NAMALWA (cell line): ENCODE data around the gene ITGA3.
"Not testable (repeated sequence)": the region's sequence is repeated elsewhere in the genome, so short reads cannot be mapped to it uniquely, and the experiment has no call there.

Experiments used
- DNase-seq: peaks from one replicate; pipeline ENCODE4 v3.0.0-alpha.2; 2015; ENCODE audit warnings: low spot score

The ITGA3 gene

GRCh38 chr17:50035421-50035879 is 20.5 kb upstream of the ITGA3 start:
- DNase-seq = no peak

DNA sequence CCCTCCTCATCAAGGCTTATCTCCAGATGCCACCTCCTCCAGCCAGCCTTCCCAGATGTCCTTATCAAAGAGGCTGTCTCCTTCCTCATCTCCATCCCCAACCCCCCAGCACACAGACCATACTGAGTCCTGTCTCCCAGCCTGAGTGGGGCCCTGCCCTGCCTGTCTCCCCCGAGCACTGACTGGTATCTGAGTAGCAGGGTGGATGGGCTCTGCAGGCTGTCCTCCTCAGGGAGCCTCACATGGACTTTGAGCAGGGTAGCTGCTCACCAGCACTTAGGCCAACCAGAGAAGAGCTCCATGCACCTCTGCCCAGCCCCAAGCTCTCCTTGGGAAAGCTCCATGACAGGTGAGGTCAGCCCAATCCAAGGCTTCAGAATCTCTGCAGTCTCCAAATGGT is 20.0 kb upstream of the ITGA3 start:
- DNase-seq = no peak

- DNase-seq = no peak
These were observed 19.3 kb upstream of the ITGA3 start for GRCh38 chr17:50036455-50037261.

DNA sequence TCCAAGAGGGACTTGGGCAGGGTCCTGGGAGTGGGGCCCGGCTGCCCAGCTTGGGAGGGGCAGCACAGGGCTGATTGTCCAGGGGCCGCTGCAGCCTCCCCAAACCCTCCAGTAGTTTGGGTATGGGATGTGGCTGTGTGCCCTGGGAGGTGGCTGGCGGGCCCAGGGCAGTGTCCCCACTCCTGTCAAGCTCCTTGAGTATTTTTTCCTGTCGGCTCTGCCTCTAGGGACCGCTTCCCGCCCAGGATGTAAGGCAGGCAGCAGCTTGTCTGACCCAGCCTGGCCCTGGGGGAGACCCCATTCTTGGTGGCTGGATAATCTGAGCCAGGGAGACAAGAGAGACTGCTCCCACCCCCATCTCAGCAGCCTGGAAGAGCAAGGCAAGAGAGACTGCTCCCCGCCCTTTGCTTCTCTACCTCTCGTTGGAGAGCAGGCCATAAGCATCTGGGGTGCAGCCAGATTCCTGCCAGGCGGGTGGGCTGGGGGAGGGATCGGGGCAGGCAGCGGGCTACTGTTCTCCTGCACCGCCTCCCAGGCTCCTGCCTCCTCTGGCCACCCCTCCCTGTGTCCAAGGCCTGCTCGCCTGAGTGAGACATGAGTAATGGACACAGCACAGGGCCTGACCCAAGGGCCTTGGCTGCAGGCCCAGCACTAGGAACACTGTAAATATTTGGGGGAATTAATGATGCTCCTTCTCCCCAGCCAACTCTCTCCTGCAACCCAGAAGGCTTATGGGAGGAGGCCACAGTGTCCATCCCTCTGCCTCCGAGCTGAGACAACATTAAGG is 18.4 kb upstream of the ITGA3 start:
- DNase-seq = no peak

- no peak for DNase-seq
These were observed 16.9 kb upstream of the ITGA3 start for GRCh38 chr17:50039058-50039457.

DNA sequence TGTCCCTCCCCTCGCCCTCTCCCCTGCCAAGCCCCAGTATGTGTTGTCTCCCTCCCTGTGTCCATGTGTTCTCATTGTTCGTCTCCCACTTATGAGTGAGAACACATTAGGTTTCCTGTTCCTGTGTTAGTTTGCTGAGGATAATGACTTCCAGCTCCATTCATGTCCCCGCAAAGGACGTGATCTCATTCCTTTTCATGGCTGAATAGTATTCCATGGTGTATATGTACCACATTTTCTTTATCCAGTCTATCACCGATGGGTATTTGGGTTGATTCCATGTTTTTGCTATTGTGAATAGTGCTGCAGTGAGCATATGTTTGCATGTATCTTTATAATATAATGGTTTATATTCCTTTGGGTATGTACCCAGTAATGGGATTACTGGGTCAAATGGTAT is 15.4 kb upstream of the ITGA3 start:
- DNase-seq = not testable (repeated sequence)

DNA sequence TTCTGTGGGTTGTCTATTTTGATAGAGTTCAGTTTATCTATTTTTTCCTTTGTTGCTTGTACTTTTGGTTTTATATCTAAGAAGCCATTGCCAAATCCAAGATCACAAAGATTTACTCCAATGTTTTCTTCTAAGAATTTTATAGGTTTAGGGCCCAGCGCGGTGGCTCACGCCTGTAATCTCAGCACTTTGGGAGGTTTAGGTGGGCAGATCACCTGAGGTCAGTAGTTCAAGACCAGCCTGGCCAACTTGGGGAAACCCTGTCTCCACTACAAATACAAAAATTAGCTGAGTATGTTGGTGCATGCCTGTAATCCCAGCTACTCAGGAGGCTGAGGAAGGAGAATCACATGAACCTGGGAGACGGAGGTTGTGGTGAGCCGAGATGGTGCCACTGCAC is 13.7 kb upstream of the ITGA3 start:
- no peak for DNase-seq

GRCh38 chr17:50043290-50044148 is 12.4 kb upstream of the ITGA3 start:
- DNase-seq = no peak

DNA sequence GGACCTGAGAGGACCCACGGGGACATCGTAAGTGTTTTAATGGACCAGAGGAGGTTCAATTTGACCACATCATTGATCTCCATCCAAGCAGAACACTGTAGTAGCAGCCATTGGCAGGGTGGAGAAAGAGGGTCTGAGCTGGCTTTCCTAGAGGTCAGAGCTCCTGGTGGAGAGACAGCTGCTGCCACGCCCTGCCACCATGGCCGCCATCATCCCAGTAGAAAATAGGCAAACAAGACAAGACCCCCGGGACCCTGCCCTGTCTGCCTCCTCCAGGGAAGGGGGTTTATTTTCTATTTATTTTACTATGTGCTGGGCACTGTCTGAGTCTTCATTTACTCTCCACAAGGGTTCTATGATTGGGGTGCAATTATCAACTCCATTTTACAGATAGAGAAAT is 11.4 kb upstream of the ITGA3 start:
- DNase-seq = no peak

GRCh38 chr17:50045154-50045553 is 10.8 kb upstream of the ITGA3 start:
- DNase-seq = no peak

GRCh38 chr17:50046179-50046578 is 9.7 kb upstream of the ITGA3 start:
- no peak for DNase-seq

GRCh38 chr17:50046667-50047066 is 9.2 kb upstream of the ITGA3 start:
- no peak for DNase-seq

- no peak for DNase-seq
These were observed 8.8 kb upstream of the ITGA3 start for GRCh38 chr17:50047083-50047482.

- DNase-seq = no peak
These were observed 8.3 kb upstream of the ITGA3 start for GRCh38 chr17:50047488-50048126.

- no peak for DNase-seq
These were observed 7.7 kb upstream of the ITGA3 start for GRCh38 chr17:50048146-50048720.

GRCh38 chr17:50048988-50049387 is 6.9 kb upstream of the ITGA3 start:
- no peak for DNase-seq

DNA sequence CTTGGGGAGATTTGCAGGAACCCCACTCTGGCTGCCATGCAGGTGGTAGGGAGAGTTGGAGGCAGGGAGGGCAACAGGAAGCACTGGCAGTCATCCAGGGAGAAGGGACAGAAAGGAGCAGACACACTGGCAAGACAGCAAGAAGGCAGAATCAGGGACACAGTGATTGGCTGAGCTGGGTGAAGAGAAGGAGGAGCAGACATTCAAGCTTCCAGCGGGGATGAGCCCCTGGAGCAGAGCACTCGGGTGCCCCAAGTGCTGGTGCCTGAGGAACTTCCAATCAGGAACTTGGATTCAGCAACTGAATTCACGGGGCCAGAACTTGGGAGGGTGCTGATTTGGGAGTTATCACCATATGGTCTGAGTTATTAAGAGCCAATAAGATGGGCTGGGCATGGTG is 6.3 kb upstream of the ITGA3 start:
- no peak for DNase-seq

- DNase-seq = no peak
These were observed 5.4 kb upstream of the ITGA3 start for GRCh38 chr17:50050431-50051032.

DNA sequence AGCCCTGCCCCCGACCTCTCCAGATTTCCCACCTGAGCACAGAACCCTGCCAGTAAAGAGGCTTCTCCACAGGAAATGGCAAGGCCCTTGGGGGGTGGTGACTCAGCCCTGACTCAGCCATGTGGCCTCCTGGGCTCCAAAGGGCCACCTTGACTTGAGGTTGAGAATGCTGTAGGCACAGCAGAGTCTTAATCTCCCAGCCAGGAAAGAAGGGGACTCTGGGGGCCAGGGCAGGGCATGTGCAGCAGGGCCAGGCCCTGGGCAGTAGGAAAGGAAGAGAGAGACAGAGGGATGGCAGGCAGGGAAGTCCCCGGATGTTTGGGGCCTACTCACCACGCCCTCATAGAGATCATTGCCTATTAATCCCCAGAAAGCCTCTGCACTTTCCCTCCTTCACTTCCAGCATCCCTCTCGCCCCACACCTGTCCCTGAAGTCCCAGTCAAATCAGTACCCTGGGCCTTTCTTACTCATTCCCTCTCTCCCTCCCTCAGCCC is 4.8 kb upstream of the ITGA3 start:
- DNase-seq = no peak

DNA sequence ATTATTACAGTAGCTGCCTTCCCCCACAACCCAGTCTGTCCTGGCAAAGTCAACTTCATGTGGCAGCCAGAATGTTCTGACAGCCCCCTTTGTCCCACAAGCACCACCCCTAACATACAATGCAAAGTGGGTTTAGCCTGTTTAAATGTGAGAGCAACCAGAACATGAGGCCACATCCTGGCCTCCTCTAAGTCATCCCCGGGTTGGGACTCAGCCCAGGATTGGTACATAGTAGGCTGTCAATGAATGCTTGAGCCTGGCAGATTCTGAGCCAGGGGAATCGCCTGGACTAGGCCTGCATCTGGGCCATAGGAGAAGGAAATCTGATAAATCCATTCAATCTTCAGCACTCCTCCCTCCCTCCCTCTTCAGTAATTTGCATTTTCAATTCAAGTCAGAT is 4.3 kb upstream of the ITGA3 start:
- no peak for DNase-seq

GRCh38 chr17:50052241-50052796 is 3.6 kb upstream of the ITGA3 start:
- no peak for DNase-seq
